Measurements from ENCODE around the gene MAPK11. TPM values are rescaled to one million over a fixed set of nuclear protein-coding genes. Genes with fewer than 3 reads are reported as not detected.

MAPK11 gene
- total RNA-seq, 1 experiment from 2014 or later: 7.6 TPM

DNA sequence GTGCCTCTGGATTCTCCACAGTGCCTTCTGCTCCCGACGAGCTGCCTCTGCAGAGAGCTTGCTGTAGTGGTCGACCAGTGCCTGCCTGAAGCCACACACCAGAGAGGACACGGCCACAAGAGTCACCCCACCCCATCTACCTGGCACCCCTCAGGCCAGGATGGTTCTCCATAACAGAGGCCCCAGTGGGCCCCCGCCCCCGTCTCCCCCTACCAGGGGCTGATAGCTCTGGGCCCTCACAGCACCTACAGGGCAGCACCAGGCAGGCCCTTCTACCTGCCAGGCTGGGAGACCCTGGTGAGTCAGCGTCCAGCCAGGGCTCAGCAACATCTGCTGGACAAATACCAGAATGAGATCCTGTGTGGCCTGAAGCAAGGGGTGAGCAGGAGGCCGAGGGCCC is 47.7 kb downstream of the MAPK11 start:
- intact Hi-C loops (cut with micrococcal nuclease): no loop called here
- ChIA-PET POLR2A (ENCODE audit: unreplicated experiment) (no interaction called here), CTCF (no interaction called here)
- Histone ChIP-seq H3K27ac (ENCODE audit: low read length) (no peak overlapping the region), H4K20me1 (ENCODE audit: low read length) (no peaks in the 10 kb centered on the region), H3K4me3 (ENCODE audit: low read length) (no peak overlapping the region), H3K9me3 (ENCODE audit: low read length) (no peaks in the 10 kb centered on the region), H3K9me2 (replicated peaks; ENCODE audit: low read length) (no peaks in the 10 kb centered on the region), H3K9ac (ENCODE audit: low read length) (no peak overlapping the region), H2AFZ (ENCODE audit: low read length) (no peak overlapping the region), H3K79me2 (ENCODE audit: low read length) (no peaks in the 10 kb centered on the region), H3F3A (ENCODE audit: low read length, unreplicated experiment) (no peaks in the 10 kb centered on the region), H3K36me3 (ENCODE audit: low read depth, low read length) (peaks cover 3% of the 10 kb centered on the region; the same call in 1 of the 2 replicates), H3K4me2 (ENCODE audit: low read length) (no peak overlapping the region), H3K27me3 (ENCODE audit: low read length) (no peaks in the 10 kb centered on the region), H3K4me1 (ENCODE audit: insufficient read depth, low read length) (no peaks in the 10 kb centered on the region)
- no peak for DNase-seq
- TF ChIP-seq EZH2phosphoT487 (IDR thresholded peaks at IDR 0.05; ENCODE audit: borderline replicate concordance, low read length): no peak
- no peak for TF ChIP-seq EZH2 (IDR thresholded peaks at IDR 0.05; ENCODE audit: low read length, unreplicated experiment)
- no peak for TF ChIP-seq CTCF (conservative IDR thresholded peaks at IDR 0.05; ENCODE audit: low read depth, low read length)
- no TSS peak for BruUV-seq (replicated peaks)
- ATAC-seq: no peak

GRCh38 chr22:50221410-50222300 is 48.5 kb downstream of the MAPK11 start:
- Histone ChIP-seq H3K27me3 (ENCODE audit: low read length) (no peaks in the 10 kb centered on the region), H3F3A (ENCODE audit: low read length, unreplicated experiment) (no peaks in the 10 kb centered on the region), H3K9me3 (ENCODE audit: low read length) (no peaks in the 10 kb centered on the region), H3K9ac (ENCODE audit: low read length) (no peak overlapping the region), H3K4me1 (ENCODE audit: insufficient read depth, low read length) (no peaks in the 10 kb centered on the region), H3K36me3 (ENCODE audit: low read depth, low read length) (peaks cover 3% of the 10 kb centered on the region; the same call in 1 of the 2 replicates), H2AFZ (ENCODE audit: low read length) (no peak overlapping the region), H3K4me3 (ENCODE audit: low read length) (no peak overlapping the region), H3K9me2 (replicated peaks; ENCODE audit: low read length) (no peaks in the 10 kb centered on the region), H3K27ac (ENCODE audit: low read length) (no peak overlapping the region), H4K20me1 (ENCODE audit: low read length) (no peaks in the 10 kb centered on the region), H3K4me2 (ENCODE audit: low read length) (no peak overlapping the region), H3K79me2 (ENCODE audit: low read length) (no peaks in the 10 kb centered on the region)
- TF ChIP-seq EZH2 (IDR thresholded peaks at IDR 0.05; ENCODE audit: low read length, unreplicated experiment) (no peak), EZH2phosphoT487 (IDR thresholded peaks at IDR 0.05; ENCODE audit: borderline replicate concordance, low read length) (no peak), CTCF (conservative IDR thresholded peaks at IDR 0.05; ENCODE audit: low read depth, low read length) (no peak)
- POLR2A ChIA-PET (ENCODE audit: unreplicated experiment): no interaction called here
- DNase-seq (no peak), ATAC-seq (no peak)
- intact Hi-C loops (cut with micrococcal nuclease): no loop called here
- BruUV-seq (replicated peaks): no TSS peak
- CTCF ChIA-PET: no interaction called here
